ENCODE data around the gene L3MBTL3. TPM values are rescaled to one million over a fixed set of nuclear protein-coding genes. Genes with fewer than 3 reads are reported as not detected.
"Not testable (repeated sequence)": the region's sequence is repeated elsewhere in the genome, so short reads cannot be mapped to it uniquely, and the experiment has no call there.

L3MBTL3 gene
- polyA plus RNA-seq, 1 donor from 2014 or later: 47.6 TPM

DNA sequence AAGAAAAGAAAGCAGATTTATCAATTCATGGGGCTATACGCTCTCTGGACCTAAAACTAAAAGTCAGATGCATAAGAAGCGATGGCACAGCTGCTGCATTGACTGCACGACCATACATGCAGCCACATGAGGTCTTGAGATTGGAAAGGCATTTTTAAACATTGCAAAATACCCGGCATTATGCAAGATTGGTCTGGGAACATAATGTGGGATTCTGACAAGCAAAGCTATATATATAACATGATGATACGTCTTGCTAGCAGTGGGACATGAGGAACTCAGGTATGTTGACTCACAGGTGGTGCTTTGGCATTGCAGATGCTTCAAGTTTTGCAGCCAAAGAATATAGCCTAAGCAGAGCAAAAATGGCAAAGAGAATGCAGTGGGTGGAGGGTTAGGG lies 149.3 kb downstream of the L3MBTL3 start:
- H3K4me3 ChIP-seq (ENCODE audit: low read length): no peak overlapping the region
- no peaks in the 10 kb centered on the region for H3K27me3 ChIP-seq (ENCODE audit: insufficient read depth, low read depth, low read length)
- H3K27ac ChIP-seq (ENCODE audit: low read length): no peak overlapping the region
- H3K79me2 ChIP-seq (replicated peaks; ENCODE audit: insufficient read depth, low read length): no peaks in the 10 kb centered on the region
- no peaks in the 10 kb centered on the region for H4K20me1 ChIP-seq (ENCODE audit: insufficient read depth)
- H3K4me2 ChIP-seq (ENCODE audit: low read length): no peak overlapping the region
- no peak overlapping the region for H3K9ac ChIP-seq (ENCODE audit: low read length)
- no peaks in the 10 kb centered on the region for H3K36me3 ChIP-seq (ENCODE audit: insufficient read depth, low read length)
- H3F3A ChIP-seq (ENCODE audit: insufficient read depth, low read length, poor library complexity, severe bottlenecking): no peaks in the 10 kb centered on the region
- no peaks in the 10 kb centered on the region for H3K9me2 ChIP-seq (ENCODE audit: insufficient read depth, low read length)
- no peaks in the 10 kb centered on the region for H3K9me3 ChIP-seq (ENCODE audit: low read length)
- no peak overlapping the region for H2AFZ ChIP-seq (ENCODE audit: low read depth, low read length)
- TF ChIP-seq POLR2AphosphoS5 (IDR thresholded peaks at IDR 0.05) (no peak), CTCF (IDR thresholded peaks at IDR 0.05; ENCODE audit: poor library complexity, severe bottlenecking) (no peak), RAD21 (conservative IDR thresholded peaks at IDR 0.05) (no peak)

DNA sequence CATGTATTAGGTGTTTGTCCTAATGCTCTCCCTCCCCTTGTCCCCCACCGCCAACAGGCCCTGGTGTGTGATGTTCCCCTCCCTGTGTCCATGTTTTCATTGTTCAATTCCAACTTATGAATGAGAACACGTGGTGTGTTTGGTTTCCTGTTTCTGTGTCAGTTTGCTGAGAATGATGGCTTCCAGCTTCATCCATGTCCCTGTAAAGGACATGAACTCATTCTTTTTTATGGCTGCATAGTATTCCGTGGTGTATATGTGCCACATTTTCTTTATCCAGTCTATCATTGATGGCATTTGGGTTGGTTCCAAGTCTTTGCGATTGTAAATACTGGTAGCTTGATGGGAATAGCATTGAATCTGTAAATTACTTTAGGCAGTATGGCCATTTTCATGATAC lies 151.8 kb downstream of the L3MBTL3 start:
- not testable (repeated sequence) for H3K27me3 ChIP-seq (ENCODE audit: insufficient read depth, low read depth, low read length); H4K20me1 ChIP-seq (ENCODE audit: insufficient read depth); H2AFZ ChIP-seq (ENCODE audit: low read depth, low read length); H3K4me3 ChIP-seq (ENCODE audit: low read length); H3K27ac ChIP-seq (ENCODE audit: low read length); H3K4me2 ChIP-seq (ENCODE audit: low read length); H3K36me3 ChIP-seq (ENCODE audit: insufficient read depth, low read length); H3K9ac ChIP-seq (ENCODE audit: low read length); H3F3A ChIP-seq (ENCODE audit: insufficient read depth, low read length, poor library complexity, severe bottlenecking); H3K9me3 ChIP-seq (ENCODE audit: low read length); H3K79me2 ChIP-seq (replicated peaks; ENCODE audit: insufficient read depth, low read length); H3K9me2 ChIP-seq (ENCODE audit: insufficient read depth, low read length)

GRCh38 chr6:130173377-130174004 lies 155.1 kb downstream of the L3MBTL3 start:
- not testable (repeated sequence) for H3K27me3 ChIP-seq (ENCODE audit: insufficient read depth, low read depth, low read length); H3K9me2 ChIP-seq (ENCODE audit: insufficient read depth, low read length); H3K9ac ChIP-seq (ENCODE audit: low read length); H3F3A ChIP-seq (ENCODE audit: insufficient read depth, low read length, poor library complexity, severe bottlenecking); H2AFZ ChIP-seq (ENCODE audit: low read depth, low read length); H3K4me3 ChIP-seq (ENCODE audit: low read length); H3K36me3 ChIP-seq (ENCODE audit: insufficient read depth, low read length); H4K20me1 ChIP-seq (ENCODE audit: insufficient read depth); H3K27ac ChIP-seq (ENCODE audit: low read length); H3K9me3 ChIP-seq (ENCODE audit: low read length); H3K4me2 ChIP-seq (ENCODE audit: low read length); H3K79me2 ChIP-seq (replicated peaks; ENCODE audit: insufficient read depth, low read length)

DNA sequence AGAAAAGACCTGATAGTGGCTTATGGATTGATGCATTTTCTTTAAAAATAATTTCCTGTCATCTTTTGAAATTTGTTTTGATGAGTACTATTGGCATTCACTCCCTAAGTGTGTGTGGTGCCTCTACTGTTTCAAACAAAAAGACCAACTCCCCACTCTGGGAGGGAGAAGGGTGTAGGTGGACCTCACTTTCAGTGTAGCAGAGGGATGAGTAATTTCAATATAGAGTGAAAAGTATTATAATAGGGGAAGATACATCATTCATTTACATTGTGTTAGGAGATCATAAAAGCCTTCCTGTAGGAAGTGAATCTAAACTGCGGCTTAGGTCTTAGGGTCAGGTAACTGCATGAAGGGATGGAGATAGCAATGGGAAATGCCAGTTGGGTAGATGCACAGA lies 158.0 kb downstream of the L3MBTL3 start:
- TF ChIP-seq CTCF (IDR thresholded peaks at IDR 0.05; ENCODE audit: poor library complexity, severe bottlenecking): no peak
- no peak for TF ChIP-seq REST (IDR thresholded peaks at IDR 0.05; ENCODE audit: borderline replicate concordance)
- no peak for TF ChIP-seq TAF1 (IDR thresholded peaks at IDR 0.05; ENCODE audit: low read depth)

More for the DNA sequence above, 158.0 kb downstream of the L3MBTL3 start:
- no peak overlapping the region for H2AFZ ChIP-seq (ENCODE audit: low read depth, low read length)
- no peaks in the 10 kb centered on the region for H3K9me3 ChIP-seq (ENCODE audit: low read length)
- no peaks in the 10 kb centered on the region for H3F3A ChIP-seq (ENCODE audit: insufficient read depth, low read length, poor library complexity, severe bottlenecking)
- no peaks in the 10 kb centered on the region for H3K27me3 ChIP-seq (ENCODE audit: insufficient read depth, low read depth, low read length)
- no peaks in the 10 kb centered on the region for H3K9me2 ChIP-seq (ENCODE audit: insufficient read depth, low read length)
- H3K27ac ChIP-seq (ENCODE audit: low read length): no peak overlapping the region
- no peaks in the 10 kb centered on the region for H3K36me3 ChIP-seq (ENCODE audit: insufficient read depth, low read length)
- H3K79me2 ChIP-seq (replicated peaks; ENCODE audit: insufficient read depth, low read length): no peaks in the 10 kb centered on the region
- no peak overlapping the region for H3K9ac ChIP-seq (ENCODE audit: low read length)
- no peaks in the 10 kb centered on the region for H4K20me1 ChIP-seq (ENCODE audit: insufficient read depth)
- H3K4me3 ChIP-seq (ENCODE audit: low read length): no peak overlapping the region
- H3K4me2 ChIP-seq (ENCODE audit: low read length): no peak overlapping the region

Data from neural cell (in vitro differentiated cells).